Stimulated activated CD4-positive, alpha-beta T cell treated with anti-CD3 and anti-CD28 coated beads, Interleukin-2, amount 100 ng/mL, for 4 hours (primary cell): ENCODE results near the gene GMIP.

Source experiments
- DNase-seq: peaks from one replicate; pipeline ENCODE4 v3.0.0-alpha.2; 2020; ENCODE audit warnings: low read depth

The GMIP gene

DNA sequence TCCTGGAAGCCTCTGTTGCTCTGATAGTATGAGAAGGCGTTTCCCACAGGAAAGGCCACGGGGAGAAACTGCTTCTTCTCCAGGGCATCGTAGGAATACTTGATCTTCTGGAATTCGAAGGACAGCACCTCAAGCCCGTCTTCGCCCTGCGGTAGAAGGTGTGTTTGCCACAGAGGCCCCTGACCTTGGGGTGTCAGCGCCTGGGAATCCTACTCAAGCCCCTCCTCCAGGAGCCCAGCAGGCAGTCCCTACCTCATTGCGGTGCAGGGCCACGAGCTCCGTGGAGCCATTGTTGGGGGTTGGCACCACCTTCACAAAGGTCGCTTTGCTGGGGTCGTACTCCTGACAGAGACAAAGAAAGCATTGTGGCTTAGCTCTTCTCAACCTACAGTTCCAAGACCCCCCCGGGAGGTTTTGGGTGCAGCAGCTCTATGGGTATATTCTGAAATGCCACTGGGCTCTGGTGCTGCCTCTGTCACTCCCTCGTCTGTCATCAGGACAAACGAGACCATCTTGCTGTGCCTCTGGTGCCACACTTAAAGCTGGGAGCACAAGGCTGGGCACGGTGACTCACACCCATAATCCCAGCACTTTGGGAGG is 16.3 kb upstream of the GMIP start:
- no peak for DNase-seq

- DNase-seq, result no peak
These were observed 13.9 kb upstream of the GMIP start for GRCh38 chr19:19657397-19657783.

- no peak for DNase-seq
These were observed 13.3 kb upstream of the GMIP start for GRCh38 chr19:19656451-19657396.

- no peak for DNase-seq
These were observed 12.3 kb upstream of the GMIP start for GRCh38 chr19:19655641-19656343.

DNA sequence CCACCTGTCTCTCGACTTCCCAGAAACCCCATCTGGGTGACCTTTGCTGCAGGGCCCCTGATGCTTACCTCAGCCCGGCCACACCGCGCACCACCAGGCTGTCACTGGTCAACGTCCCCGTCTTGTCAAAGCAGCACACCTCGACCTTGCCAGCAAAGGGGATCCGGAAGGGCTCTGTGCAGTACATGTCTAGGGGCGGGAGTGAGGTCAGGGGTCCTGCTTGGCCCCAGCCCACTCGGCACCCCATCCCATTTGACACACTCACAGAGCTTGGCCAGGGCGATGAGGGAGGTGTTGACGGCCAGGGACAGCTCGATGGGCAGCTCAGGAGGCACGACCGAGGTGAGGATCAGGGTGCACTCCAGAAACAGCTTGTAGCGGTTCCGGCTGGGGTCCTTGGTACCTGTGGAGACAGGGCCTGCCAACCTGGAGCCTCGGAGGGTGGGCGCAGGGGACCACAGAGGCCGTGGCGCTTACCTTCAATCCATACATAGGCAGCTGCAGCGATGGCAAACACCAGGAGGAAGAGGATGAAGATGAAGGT is 11.7 kb upstream of the GMIP start:
- no peak for DNase-seq

- no peak for DNase-seq
These were observed 11.0 kb upstream of the GMIP start for GRCh38 chr19:19654441-19654840.

- DNase-seq, result no peak
These were observed 10.2 kb upstream of the GMIP start for GRCh38 chr19:19653597-19654147.

GRCh38 chr19:19652482-19653295 is 9.2 kb upstream of the GMIP start:
- DNase-seq, result no peak

DNA sequence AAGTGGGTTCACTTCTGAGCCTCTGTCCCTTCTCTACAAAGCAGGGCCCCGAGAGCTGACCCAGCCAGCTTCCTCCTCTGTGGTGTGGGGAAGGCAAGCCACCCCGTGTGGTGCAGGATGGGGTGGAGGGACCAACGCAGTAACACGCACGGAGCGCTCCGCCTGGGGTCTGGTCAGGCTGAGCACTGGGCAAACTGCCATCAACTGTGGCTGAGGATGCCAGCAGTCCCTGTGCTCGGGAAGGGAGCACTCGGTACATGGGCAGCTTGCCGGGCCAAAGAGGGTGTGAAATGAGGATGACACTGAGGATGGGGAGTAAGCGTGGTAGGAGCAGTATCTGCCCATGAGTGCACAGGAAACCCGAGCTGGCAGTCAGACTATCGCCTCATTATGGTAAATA is 7.6 kb upstream of the GMIP start:
- no peak for DNase-seq

GRCh38 chr19:19650331-19650730 is 6.9 kb upstream of the GMIP start:
- no peak for DNase-seq

- DNase-seq, result no peak
These were observed 6.1 kb upstream of the GMIP start for GRCh38 chr19:19649580-19649995.

DNA sequence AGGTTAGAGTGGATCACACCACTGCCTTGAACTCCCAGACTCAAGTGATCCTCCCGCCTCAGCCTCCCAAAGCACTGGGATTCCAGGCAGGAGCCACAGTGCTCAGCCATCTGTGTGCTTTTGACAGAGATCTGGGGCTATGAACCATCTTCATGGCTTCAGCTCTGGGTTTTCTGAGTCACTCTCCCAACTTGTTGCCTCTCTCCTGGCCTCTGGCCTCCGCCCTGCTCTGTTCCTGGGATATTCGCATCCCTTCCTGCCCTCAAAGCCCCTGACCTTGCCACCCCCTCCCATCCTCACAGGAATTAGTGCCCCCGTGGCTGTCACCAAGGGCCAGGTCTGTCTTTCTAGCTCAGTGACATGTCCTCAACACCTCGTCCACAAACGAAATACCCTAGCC is 5.7 kb upstream of the GMIP start:
- no peak for DNase-seq

DNA sequence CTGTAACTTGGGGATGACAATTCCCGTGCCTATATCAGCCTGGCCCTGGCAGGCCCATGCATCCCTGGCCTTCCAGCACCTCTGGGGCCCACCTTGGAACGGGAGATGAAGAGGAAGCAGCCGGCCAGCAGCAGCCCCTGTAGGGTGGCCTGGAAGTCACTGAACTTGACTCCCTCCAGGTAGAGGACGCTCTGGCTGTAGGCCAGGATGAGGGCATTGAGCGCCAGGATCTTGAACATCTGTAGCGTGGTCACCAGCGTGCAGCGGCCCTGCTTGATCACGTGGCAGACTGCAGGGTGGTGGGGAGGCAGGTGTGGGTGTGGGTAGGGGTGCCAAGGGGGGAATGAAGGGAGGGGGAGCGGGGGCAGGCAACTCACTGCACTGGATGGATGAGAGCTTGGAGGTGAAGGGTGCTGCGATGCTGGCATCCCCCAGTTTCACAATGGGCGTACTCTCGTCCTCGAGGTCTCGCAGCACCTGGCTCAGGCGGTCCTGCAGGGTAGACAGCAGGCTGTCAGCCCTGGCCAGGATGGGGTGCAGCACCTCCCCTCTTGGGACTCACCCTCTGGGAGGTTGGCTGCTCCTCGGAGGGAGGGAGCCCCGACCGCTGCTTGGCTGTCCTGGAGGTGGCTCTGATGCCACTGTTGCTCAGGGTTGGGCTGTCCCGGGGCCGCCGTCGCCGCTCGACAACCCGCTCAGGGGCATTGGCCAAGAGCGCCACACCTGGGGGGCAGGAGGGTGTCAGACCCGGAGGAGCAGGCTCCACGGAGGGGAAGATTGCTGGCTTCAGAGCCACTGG is 3.8 kb upstream of the GMIP start:
- no peak for DNase-seq

DNA sequence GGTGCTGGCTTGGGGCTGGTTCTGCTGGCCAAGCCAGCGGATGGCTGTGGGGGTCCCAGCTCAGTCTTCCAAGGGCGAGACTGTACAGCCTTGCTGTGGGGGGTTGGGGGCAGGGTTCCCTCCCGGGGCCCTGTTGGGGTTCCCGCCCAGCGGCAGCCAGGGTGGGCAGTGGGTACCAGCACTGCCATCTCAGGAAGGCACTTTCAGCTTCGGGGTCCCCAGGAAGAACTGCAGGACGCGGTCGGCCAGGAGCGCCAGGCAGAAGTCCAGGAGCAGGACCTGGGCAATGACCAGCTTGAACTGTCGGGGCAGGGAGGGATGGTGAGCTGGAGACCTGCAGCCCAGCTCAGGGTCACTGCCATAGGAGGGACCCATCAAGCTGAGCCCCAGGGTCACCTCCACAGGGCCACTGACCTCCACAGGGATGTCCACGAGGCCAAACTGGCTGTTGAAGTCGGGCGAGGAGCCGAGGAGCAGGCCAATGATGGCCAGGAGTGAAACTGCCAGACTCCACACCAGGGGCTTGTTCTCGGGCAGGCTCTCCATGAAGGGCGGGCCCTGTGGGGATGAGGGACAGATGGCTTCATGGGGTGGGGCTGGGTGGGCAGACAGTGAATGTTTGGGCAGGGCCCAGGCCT is 1.9 kb upstream of the GMIP start:
- DNase-seq, result no peak

DNA sequence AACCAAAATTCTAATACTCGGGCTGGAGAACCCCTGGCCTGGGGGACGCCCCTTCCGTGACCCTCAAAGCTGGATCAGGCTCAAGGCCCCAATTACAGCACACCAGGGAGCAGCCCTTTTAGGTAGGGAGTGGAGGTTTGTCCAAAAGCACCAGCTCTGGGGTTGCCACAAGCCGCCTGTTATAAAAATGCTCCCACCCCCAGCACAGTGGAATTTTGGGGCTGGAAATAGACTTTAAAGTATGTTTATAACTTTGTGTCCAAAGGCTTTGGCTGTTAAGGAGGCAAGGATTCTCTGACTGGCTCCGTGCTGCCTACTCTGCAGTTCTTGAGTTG is 564 bp upstream of the GMIP start:
- no peak for DNase-seq

GRCh38 chr19:19642506-19643157 is 825 bp downstream of the GMIP start:
- no peak for DNase-seq

DNA sequence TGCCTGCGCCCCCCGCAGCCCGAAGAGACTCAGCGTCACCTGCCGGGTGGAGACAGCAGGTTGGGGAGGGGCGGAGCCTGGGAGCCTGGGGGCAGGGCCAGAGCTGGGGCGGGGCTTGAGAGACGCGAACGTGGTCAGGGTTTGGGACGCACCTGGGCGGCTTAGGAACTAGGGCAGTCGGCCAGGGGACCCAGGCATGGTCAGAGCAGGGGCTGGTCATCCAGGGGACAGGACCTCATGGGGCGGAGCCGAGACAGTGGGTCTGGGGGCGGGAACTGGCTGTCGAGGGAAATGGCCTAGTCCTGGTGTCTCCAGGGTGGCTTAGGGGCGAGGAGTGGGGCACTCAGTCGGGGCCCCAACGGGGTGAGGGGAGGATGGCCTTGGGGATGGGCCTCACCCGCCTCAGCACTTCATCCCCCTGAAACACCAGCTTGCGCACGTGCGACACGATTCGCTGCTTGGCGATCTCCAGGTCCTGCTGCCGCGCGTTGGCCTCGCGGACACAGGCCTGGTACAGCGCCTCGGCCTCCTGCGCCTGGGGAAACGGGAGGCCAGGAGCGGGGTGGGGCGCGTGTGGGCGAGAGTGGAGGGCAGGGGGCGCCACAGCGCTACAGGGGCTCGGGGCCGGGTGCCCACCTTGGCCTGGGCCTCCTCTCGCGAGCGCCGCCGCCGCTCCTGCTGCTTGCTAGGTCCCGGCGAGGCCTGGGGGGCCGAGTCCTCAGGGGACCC is 5.8 kb downstream of the GMIP start:
- DNase-seq, result no peak

DNA sequence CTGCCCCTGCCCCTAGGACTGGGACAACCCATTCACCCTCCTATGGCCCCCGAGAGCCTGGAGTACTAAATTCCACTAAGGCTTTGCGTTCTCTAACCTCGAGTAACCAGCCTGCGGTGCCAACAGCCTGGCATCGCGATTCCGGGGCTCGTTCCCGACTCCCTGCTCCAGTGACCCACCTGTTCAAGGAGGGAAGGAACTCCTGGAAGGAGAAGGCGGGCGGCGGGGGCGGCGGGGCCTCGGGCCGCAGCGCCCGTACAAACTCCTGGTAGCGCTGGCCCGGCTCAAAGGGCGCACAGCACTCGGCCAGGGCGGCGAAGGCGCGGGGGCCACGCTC is 6.3 kb downstream of the GMIP start:
- DNase-seq, result no peak

GRCh38 chr19:19636573-19637185 is 6.8 kb downstream of the GMIP start:
- no peak for DNase-seq
